Measurements from ENCODE around the gene EIF2B1. TPM values are rescaled to one million over a fixed set of nuclear protein-coding genes. Genes with fewer than 3 reads are reported as not detected.

EIF2B1 gene
- total and polyA plus RNA-seq, 2 donors (not counting 1 experiment from before 2014, with no cell fraction given): 48.9 to 54.0 TPM

DNA sequence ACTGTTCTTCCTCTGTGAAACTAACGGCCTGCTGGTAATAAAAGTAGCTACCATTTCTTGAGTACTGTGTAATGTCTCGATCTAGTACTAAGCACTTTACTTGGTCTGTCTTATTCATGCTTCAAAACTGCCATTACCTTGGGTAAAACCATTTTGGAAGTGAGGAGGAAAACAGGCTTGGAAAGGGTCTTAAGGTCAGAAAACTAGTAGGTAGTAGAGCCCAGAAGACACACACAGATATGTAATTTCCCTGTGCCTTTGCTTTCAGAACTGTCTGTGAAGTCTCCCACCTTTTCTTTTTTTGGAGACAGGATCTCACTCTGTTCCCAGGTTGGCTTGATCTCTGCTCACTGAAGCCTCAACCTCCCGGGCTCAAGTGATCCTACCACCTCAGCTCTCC, 35.0 kb downstream of the EIF2B1 start:
- Mint-ChIP-seq H3K27ac (no peak overlapping the region), H3K4me1 (peaks cover 19% of the 10 kb centered on the region), H3K27me3 (no peaks in the 10 kb centered on the region), H3K4me3 (no peak overlapping the region), H3K9me3 (ENCODE audit: insufficient read depth) (no peaks in the 10 kb centered on the region)
- Histone ChIP-seq H4K20me1 (ENCODE audit: control insufficient read depth, insufficient read depth, low read length, poor library complexity, severe bottlenecking) (peaks cover 11% of the 10 kb centered on the region), H3K79me2 (ENCODE audit: control insufficient read depth, insufficient read depth, low read length) (peaks cover 51% of the 10 kb centered on the region), H3K4me1 (ENCODE audit: control insufficient read depth in 2 of 2, insufficient read depth in 2 of 2, low read length in 2 of 2) (peaks cover 12 to 23% of the 10 kb centered on the region in 2 donors), H3K4me2 (replicated peaks; ENCODE audit: low read depth, low read length, poor library complexity, severe bottlenecking) (no peak overlapping the region), H3K27ac (ENCODE audit: low read length in 2 of 2) (peak overlapping the region in 1 of 2 donors; percentile 48), H3K36me3 (replicated peaks in 1 of 2; ENCODE audit: control extremely low read depth in 1 of 2, control insufficient read depth in 1 of 2, extremely low read depth in 1 of 2, insufficient read depth in 2 of 2, low read length in 1 of 2) (peaks cover 5 to 24% of the 10 kb centered on the region in 2 experiments), H3K4me3 (ENCODE audit: control extremely low read depth in 1 of 5, extremely low read depth in 1 of 5, insufficient read depth in 1 of 5, low read depth in 2 of 5, low read length in 4 of 5) (no peak overlapping the region), H3K27me3 (replicated peaks in 1 of 4; ENCODE audit: control extremely low read depth in 1 of 4, control insufficient read depth in 3 of 4, insufficient read depth in 4 of 4, low read length in 3 of 4) (no peaks in the 10 kb centered on the region), H3K9ac (ENCODE audit: low read length) (no peak overlapping the region), H2AFZ (ENCODE audit: insufficient read depth, low read depth, low read length, poor library complexity, severe bottlenecking) (no peak overlapping the region), H3K9me3 (ENCODE audit: control extremely low read depth in 1 of 3, control insufficient read depth in 2 of 3, insufficient read depth in 1 of 3, low read length in 2 of 3) (no peaks in the 10 kb centered on the region)
- POLR2A ChIA-PET: no interaction called here
- CTCF ChIA-PET: interaction anchor here (0.8 kb wide), 1 partner anchor 139 kb away, joined by 3 read pairs; no protein-coding TSS in a partner anchor
- intact Hi-C loops (cut with micrococcal nuclease): no loop called here
- no peak for TF ChIP-seq EZH2 (IDR thresholded peaks at IDR 0.05; ENCODE audit: borderline replicate concordance, insufficient read depth, low read depth, low read length, poor library complexity, severe bottlenecking)
- DNase-seq: no peak
- WGBS (ENCODE audit: insufficient coverage): no CpG with 5 or more reads among the region's 3 CpGs
- ATAC-seq (ENCODE audit: low read depth): no peak

DNA sequence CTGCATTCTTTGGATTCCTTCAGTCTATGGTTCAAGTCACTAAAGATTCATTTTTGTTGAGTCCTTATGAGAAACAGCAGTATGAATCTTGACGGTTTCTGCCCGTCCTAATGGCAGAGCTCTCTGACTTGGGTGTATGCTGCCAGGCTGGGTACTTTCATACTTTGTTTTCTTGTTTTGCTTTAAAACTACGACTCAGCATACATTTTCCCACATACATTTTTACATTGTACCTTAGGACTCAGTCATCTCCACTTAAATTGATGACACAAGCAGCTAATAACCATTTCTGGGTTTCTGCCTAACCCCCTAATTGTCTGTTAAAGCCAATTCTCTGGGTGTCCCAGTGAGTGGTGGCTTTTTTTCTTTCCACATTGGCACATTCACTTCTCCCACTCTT, 36.4 kb downstream of the EIF2B1 start:
- H2AFZ ChIP-seq (ENCODE audit: insufficient read depth, low read depth, low read length, poor library complexity, severe bottlenecking): no peak overlapping the region
- TF ChIP-seq, protein P1, sequence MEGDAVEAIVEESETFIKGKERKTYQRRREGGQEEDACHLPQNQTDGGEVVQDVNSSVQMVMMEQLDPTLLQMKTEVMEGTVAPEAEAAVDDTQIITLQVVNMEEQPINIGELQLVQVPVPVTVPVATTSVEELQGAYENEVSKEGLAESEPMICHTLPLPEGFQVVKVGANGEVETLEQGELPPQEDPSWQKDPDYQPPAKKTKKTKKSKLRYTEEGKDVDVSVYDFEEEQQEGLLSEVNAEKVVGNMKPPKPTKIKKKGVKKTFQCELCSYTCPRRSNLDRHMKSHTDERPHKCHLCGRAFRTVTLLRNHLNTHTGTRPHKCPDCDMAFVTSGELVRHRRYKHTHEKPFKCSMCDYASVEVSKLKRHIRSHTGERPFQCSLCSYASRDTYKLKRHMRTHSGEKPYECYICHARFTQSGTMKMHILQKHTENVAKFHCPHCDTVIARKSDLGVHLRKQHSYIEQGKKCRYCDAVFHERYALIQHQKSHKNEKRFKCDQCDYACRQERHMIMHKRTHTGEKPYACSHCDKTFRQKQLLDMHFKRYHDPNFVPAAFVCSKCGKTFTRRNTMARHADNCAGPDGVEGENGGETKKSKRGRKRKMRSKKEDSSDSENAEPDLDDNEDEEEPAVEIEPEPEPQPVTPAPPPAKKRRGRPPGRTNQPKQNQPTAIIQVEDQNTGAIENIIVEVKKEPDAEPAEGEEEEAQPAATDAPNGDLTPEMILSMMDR (IDR thresholded peaks at IDR 0.05): no peak
- TF ChIP-seq EZH2 (IDR thresholded peaks at IDR 0.05; ENCODE audit: borderline replicate concordance, insufficient read depth, low read depth, low read length, poor library complexity, severe bottlenecking): no peak
- peaks cover 51% of the 10 kb centered on the region for H3K79me2 ChIP-seq (ENCODE audit: control insufficient read depth, insufficient read depth, low read length)
- peaks cover 3 to 10% of the 10 kb centered on the region in 2 donors for H3K4me1 ChIP-seq (ENCODE audit: control insufficient read depth in 2 of 2, insufficient read depth in 2 of 2, low read length in 2 of 2)
- peaks cover 6 to 30% of the 10 kb centered on the region in 2 experiments for H3K36me3 ChIP-seq (replicated peaks in 1 of 2; ENCODE audit: control extremely low read depth in 1 of 2, control insufficient read depth in 1 of 2, extremely low read depth in 1 of 2, insufficient read depth in 2 of 2, low read length in 1 of 2)
- no peak for ATAC-seq (ENCODE audit: low read depth)
- no peak overlapping the region for H3K4me2 ChIP-seq (replicated peaks; ENCODE audit: low read depth, low read length, poor library complexity, severe bottlenecking)
- 94% methylated on average over 2 of the region's 3 CpGs for WGBS (ENCODE audit: insufficient coverage)
- H3K9me3 Mint-ChIP-seq (ENCODE audit: insufficient read depth): no peaks in the 10 kb centered on the region
- H3K27me3 ChIP-seq (replicated peaks in 1 of 4; ENCODE audit: control extremely low read depth in 1 of 4, control insufficient read depth in 3 of 4, insufficient read depth in 4 of 4, low read length in 3 of 4): no peaks in the 10 kb centered on the region
- POLR2A ChIA-PET: no interaction called here
- H4K20me1 ChIP-seq (ENCODE audit: control insufficient read depth, insufficient read depth, low read length, poor library complexity, severe bottlenecking): peaks cover 13% of the 10 kb centered on the region
- H3K27me3 Mint-ChIP-seq: no peaks in the 10 kb centered on the region
- no peak overlapping the region for H3K9ac ChIP-seq (ENCODE audit: low read length)
- no peak overlapping the region for H3K27ac Mint-ChIP-seq
- H3K27ac ChIP-seq (ENCODE audit: low read length in 2 of 2): no peak overlapping the region
- H3K9me3 ChIP-seq (ENCODE audit: control extremely low read depth in 1 of 3, control insufficient read depth in 2 of 3, insufficient read depth in 1 of 3, low read length in 2 of 3): no peaks in the 10 kb centered on the region
- intact Hi-C loops (cut with micrococcal nuclease): no loop called here
- no peak for DNase-seq
- H3K4me1 Mint-ChIP-seq: peaks cover 16% of the 10 kb centered on the region
- H3K4me3 Mint-ChIP-seq: no peak overlapping the region
- CTCF ChIA-PET: no interaction called here
- no peak overlapping the region for H3K4me3 ChIP-seq (ENCODE audit: control extremely low read depth in 1 of 5, extremely low read depth in 1 of 5, insufficient read depth in 1 of 5, low read depth in 2 of 5, low read length in 4 of 5)
